NT2/D1 (cell line): ENCODE measurements around the gene CEP112.

Experiments used
- SUZ12 ChIP-seq: IDR thresholded peaks from 2 replicates; pipeline ENCODE4 v1.6.1; 2011; ENCODE audit not compliant: insufficient read length, insufficient read depth; ENCODE audit errors: extremely low read depth
- YY1 ChIP-seq: IDR thresholded peaks from 2 replicates; pipeline ENCODE4 v1.6.1; 2011; ENCODE audit not compliant: insufficient read length, insufficient read depth
- ZNF274 ChIP-seq: IDR thresholded peaks from 2 replicates; pipeline ENCODE4 v1.6.1; 2011; ENCODE audit warnings: mild to moderate bottlenecking, low read depth, low read length

DNA sequence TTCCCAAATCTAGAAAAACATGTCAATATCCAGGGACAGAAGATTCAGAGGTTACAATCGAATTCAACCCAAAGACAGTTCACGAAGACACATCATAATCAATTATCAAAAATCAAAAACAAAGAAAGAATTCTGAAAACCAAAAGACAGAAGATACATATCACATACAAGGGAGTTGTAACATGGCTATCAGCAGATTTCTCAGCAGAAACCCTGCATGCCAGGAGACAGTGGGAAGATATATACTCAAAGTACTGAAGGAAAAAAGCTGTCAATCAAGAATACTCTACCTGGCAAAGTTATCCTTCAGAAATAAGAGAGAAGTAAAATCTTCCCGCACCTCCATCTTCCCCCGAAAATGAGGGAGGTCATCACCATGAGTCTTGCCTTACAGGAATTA is 258.6 kb downstream of the CEP112 start:
- TF ChIP-seq ZNF274 = no peak
- TF ChIP-seq YY1 = no peak
- TF ChIP-seq SUZ12 = no peak
